Ishikawa (cell line): Measurements from ENCODE around the gene PLD1.

Source experiments
- CEBPB ChIP-seq: IDR thresholded peaks from 2 replicates; pipeline ENCODE4 v1.6.1; 2012
- CREB1 ChIP-seq: IDR thresholded peaks from 2 replicates; pipeline ENCODE4 v1.6.1; 2012; ENCODE audit warnings: low read depth
- EGR1 ChIP-seq: IDR thresholded peaks from 2 replicates; pipeline ENCODE4 v1.6.1; 2012
- EP300 ChIP-seq: IDR thresholded peaks from 2 replicates; pipeline ENCODE4 v1.6.1; 2012; ENCODE audit warnings: borderline replicate concordance
- MAX ChIP-seq: IDR thresholded peaks from 2 replicates; pipeline ENCODE4 v1.6.1; 2012
- NFIC ChIP-seq: IDR thresholded peaks from 2 replicates; pipeline ENCODE4 v1.6.1; 2012
- RAD21 ChIP-seq: IDR thresholded peaks from 2 replicates; pipeline ENCODE4 v1.6.1; 2012; ENCODE audit warnings: low read depth
- REST ChIP-seq: IDR thresholded peaks from 2 replicates; pipeline ENCODE4 v1.6.1; 2012; ENCODE audit warnings: low read depth, mild to moderate bottlenecking
- TAF1 ChIP-seq: IDR thresholded peaks from 2 replicates; pipeline ENCODE4 v1.6.1; 2012; ENCODE audit warnings: low read depth, mild to moderate bottlenecking
- TEAD4 ChIP-seq: IDR thresholded peaks from 2 replicates; pipeline ENCODE4 v1.6.1; 2012
- USF1 ChIP-seq: IDR thresholded peaks from 2 replicates; pipeline ENCODE4 v1.6.1; 2012
- YY1 ChIP-seq: IDR thresholded peaks from 2 replicates; pipeline ENCODE4 v1.6.1; 2012; ENCODE audit warnings: low read depth

- no peak for TF ChIP-seq MAX
- TF ChIP-seq CEBPB, result no peak
- no peak for TF ChIP-seq RAD21
- no peak for TF ChIP-seq USF1
- TF ChIP-seq REST, result no peak
- TF ChIP-seq CREB1, result no peak
- no peak for TF ChIP-seq TAF1
- TF ChIP-seq EGR1, result no peak
- TF ChIP-seq TEAD4, result no peak
- no peak for TF ChIP-seq YY1
- no peak for TF ChIP-seq EP300
- no peak for TF ChIP-seq NFIC
Observed at GRCh38 chr3:171752329-171752728, 58.0 kb downstream of the PLD1 start.
